Heart right ventricle (tissue), 16 donors: Measurements from ENCODE around the gene NDUFA6. TPM values are rescaled to one million over a fixed set of nuclear protein-coding genes. Genes with fewer than 3 reads are reported as not detected.
"Not testable (repeated sequence)": the region's sequence is repeated elsewhere in the genome, so short reads cannot be mapped to it uniquely, and the experiment has no call there.

ENCODE experiments used
- ATAC-seq, 8 donors: fragments of 200-7000 bp; cut with Tn5 transposase; one replicate each; pipeline ENCODE4 v1.9.1; 2020; ENCODE audit warnings: mild to moderate bottlenecking in 8 of 8, moderate library complexity in 8 of 8, moderate number of reproducible peaks in 1 of 8
- DNase-seq, 2 donors: peaks; one replicate each; pipeline ENCODE4 v3.0.0-alpha.2; 2020
- H3K27ac ChIP-seq, 10 donors: fragments of 200-600 bp; sonication (generic) in 2 of 10; one replicate each; pipeline versions ENCODE4 v1.5.0 to v1.8.0; 2020 to 2022; ENCODE audit warnings: mild to moderate bottlenecking in 3 of 10
- H3K27me3 ChIP-seq, 7 donors: fragments of 200-600 bp; one replicate each; pipeline ENCODE4 v1.8.0; 2021 to 2022; ENCODE audit warnings: mild to moderate bottlenecking in 2 of 7
- H3K36me3 ChIP-seq, 9 donors: fragments of 200-600 bp; sonication (generic) in 1 of 9; one replicate each; pipeline versions ENCODE4 v1.5.0 to v1.8.0; 2020 to 2022; ENCODE audit warnings: mild to moderate bottlenecking in 2 of 9
- H3K4me1 ChIP-seq, 9 donors: fragments of 200-600 bp; sonication (generic) in 1 of 9; one replicate each; pipeline versions ENCODE4 v1.5.0 to v1.8.0; 2020 to 2022; ENCODE audit warnings: mild to moderate bottlenecking in 4 of 9
- H3K4me3 ChIP-seq, 10 donors: fragments of 200-600 bp; sonication (generic) in 2 of 10; one replicate each; pipeline versions ENCODE4 v1.5.0 to v1.8.0; 2020 to 2022; ENCODE audit warnings: mild to moderate bottlenecking in 7 of 10, moderate library complexity in 2 of 10
- H3K9me3 ChIP-seq, 11 donors: fragments of 200-600 bp in 10 of 11; sonication (generic) in 2 of 11; one replicate each; pipeline versions ENCODE4 v1.5.0 to v1.8.0; 2013 to 2022; ENCODE audit warnings: mild to moderate bottlenecking in 2 of 11, control low read depth in 1 of 11, moderate library complexity in 1 of 11
- WGBS, 2 donors: extraction: QIAGEN DNeasy Blood & Tissue Kit; methylation state at CpG; one replicate each; pipeline ENCODE4 v1.1.7; 2013; ENCODE audit warnings: inconsistent platforms in 1 of 2; 5-methylcytosine and 5-hydroxymethylcytosine counted together
- intact Hi-C, 10 donors: fragments of 100-400 bp; cut with DNase I; formaldehyde crosslinking; loops; one replicate each; pipeline versions ENCODE4 v1.11.1 to v1.14.2; 2022
- long read RNA-seq, 3 donors: library from polyadenylated mRNA; unstranded; transcript quantifications; one replicate each; pipeline ENCODE4 v2.0.0, GENCODE V29; 2020 to 2021
- polyA plus RNA-seq, 2 donors: library from polyadenylated mRNA; stranded (reverse); fragments of 200-250 nt; gene quantifications; one replicate each; pipeline ENCODE4 v1.2.3, GENCODE V29; 2013
- total RNA-seq, 10 donors: library from RNA; stranded (reverse); fragmentation: NEBNext Ultra II Directional in 3 of 10; extraction: Animal tissue kit (Norgen Biotek cat#: 25700) in 3 of 10; gene quantifications; one replicate each; pipeline versions ENCODE4 v1.2.1 to v1.2.4, GENCODE V29; 2021 to 2023
- TF ChIP-seq, protein P1 (sequence below), 9 donors: fragments of 200-600 bp; sonication (generic) in 2 of 9; IDR thresholded peaks; one replicate each; pipeline versions ENCODE4 v1.5.0 to v1.8.0; 2021 to 2022; ENCODE audit warnings: antibody characterized with exemption in 9 of 9, mild to moderate bottlenecking in 5 of 9, moderate library complexity in 1 of 9
- donor health status: Arrhythmogenic right ventricular cardiomyopathy.
- donor health status: ischemic (EF 13 %, LVEDD 7.1; RV severe dilation, severe dysfunction).
- donor health status: healthy with polysubstance abuse.
- donor health status: DM: no; HTN: yes; CAD: no.
- donor health status: DM: no; HTN: no; CAD: no.
- donor health status: ischemic (EF 25% LVEDD 6.9; RV normal size, moderate dysfunction).
- donor health status: ischemic (EF 25% LVEDD 5.7; RV mildly dilated, moderate dysfunction).
- donor health status: healthy.
- donor health status: DM: yes; HTN: yes; CAD: no.
- donor health status: Ischemic cardiomyopathy.
- donor health status: ischemic (EF 35%, LVEDD 5.7; RV mildly dilated, moderate dysfunction).
- donor health status: nonischemic (EF 11% LVEDD 7.7; RV severe dilation, severe dysfunction).
- donor health status: DM: yes; HTN: yes; CAD: no.
- donor health status: PGD.
- donor health status: ischemic (EF 29% LVEDD 5.4; RV normal size, mild dysfunction).
- donor health status: nonischemic (EF 23%, LVEDD 6.1; RV moderate dilation, normal function).

The NDUFA6 gene
- total RNA-seq: 100 to 1,000 TPM; 179 to 344 (median 265) TPM
- 100 to 1,000 TPM; 369 to 479 TPM for polyA plus RNA-seq
- long read RNA-seq, donor 1, transcript NDUFA6-202 (3 exons, 1,256 nt): major isoform, 416 of 427 reads
- long read RNA-seq, donor 1, partial matches to known transcripts: 3 of 427 reads
- long read RNA-seq, donor 1, other reads (novel, unspliced or antisense): 5 of 427 reads
- long read RNA-seq, donor 2, transcript NDUFA6-202 (3 exons, 1,256 nt): major isoform, 491 of 507 reads
- long read RNA-seq, donor 2, transcript NDUFA6-201 (2 exons, 475 nt): minor isoform, 6 of 507 reads
- long read RNA-seq, donor 2, partial matches to known transcripts: 1 of 507 reads
- long read RNA-seq, donor 2, other reads (novel, unspliced or antisense): 9 of 507 reads
- long read RNA-seq, donor 3, transcript NDUFA6-202 (3 exons, 1,256 nt): major isoform, 173 of 179 reads
- long read RNA-seq, donor 3, partial matches to known transcripts: 0 of 179 reads
- long read RNA-seq, donor 3, other reads (novel, unspliced or antisense): 5 of 179 reads

DNA sequence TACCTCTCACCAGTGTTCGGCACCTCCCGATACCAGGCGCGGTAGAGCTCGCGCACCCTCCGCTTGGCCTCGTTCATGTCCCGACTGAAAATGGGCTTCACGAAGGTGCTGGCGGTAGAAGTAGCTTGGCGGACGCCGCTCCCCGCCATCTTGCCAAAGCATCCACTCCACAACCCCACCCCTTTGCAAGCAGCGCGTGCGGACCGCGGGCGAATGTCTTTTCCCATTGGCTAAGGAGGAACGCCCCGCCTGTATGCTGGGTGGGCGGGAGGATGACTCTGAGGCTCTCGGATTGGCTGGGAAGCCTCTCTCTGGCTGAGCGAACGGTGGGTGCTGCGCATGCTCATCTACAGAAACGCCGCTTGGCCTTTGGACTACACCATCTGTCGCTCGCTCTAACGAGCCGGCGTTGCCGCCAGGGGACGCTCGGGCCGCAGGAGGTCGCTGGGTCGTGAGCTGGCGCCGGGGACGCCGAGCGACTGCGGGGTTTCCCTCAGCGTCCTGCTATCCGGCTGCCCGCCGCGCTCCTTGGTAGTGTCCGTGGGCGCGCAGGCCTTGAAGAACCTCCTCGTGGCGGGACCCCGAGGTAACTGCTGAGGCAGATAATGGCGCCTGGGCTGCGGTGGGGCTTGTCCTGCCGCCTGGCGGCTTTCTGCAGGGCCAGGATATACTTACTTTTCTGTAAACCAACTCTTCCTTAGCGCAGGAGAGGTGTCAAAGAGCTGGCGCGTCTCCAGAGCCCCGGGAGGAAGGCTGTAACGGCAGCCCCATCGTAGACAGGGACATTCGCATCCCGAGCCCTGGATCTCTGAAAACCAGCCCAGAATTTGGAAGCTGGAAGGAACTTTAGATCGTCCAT is at the start of gene NDUFA6:
Gene NDUFA6 (minus strand): TSS at position 177 of the 859 bp plus-strand sequence. CDS start 28 bp downstream, at position 149.
- Histone ChIP-seq H3K9me3 (peaks cover 0 to 4% (median 0%) of the 10 kb centered on the region in 11 donors), H3K4me3 (peak within 1 kb of the TSS; percentile 68 to 100 (median 89)), H3K27me3 (no peaks in the 10 kb centered on the region), H3K27ac (peak within 1 kb of the TSS; percentile 95 to 100 (median 98)), H3K36me3 (peaks cover 0 to 24% (median 15%) of the 10 kb centered on the region in 9 donors), H3K4me1 (peaks cover 8 to 46% (median 40%) of the 10 kb centered on the region in 9 donors)
- intact Hi-C loops: loop anchor here in 9 of 10 donors (1.0 to 10.0 kb wide), 8 partner anchors 11 to 348 kb away; partner anchors contain the start of genes NFAM1 (in 2 of the 9) and SMDT1 (in 2 of the 9)
- DNase-seq: peak; percentile 98 to 99
- peak; percentile 97 to 99 (median 98) for ATAC-seq
- WGBS, 2 donors: 0% methylated on average over 71 of the region's 71 CpGs
- TF ChIP-seq, protein P1, sequence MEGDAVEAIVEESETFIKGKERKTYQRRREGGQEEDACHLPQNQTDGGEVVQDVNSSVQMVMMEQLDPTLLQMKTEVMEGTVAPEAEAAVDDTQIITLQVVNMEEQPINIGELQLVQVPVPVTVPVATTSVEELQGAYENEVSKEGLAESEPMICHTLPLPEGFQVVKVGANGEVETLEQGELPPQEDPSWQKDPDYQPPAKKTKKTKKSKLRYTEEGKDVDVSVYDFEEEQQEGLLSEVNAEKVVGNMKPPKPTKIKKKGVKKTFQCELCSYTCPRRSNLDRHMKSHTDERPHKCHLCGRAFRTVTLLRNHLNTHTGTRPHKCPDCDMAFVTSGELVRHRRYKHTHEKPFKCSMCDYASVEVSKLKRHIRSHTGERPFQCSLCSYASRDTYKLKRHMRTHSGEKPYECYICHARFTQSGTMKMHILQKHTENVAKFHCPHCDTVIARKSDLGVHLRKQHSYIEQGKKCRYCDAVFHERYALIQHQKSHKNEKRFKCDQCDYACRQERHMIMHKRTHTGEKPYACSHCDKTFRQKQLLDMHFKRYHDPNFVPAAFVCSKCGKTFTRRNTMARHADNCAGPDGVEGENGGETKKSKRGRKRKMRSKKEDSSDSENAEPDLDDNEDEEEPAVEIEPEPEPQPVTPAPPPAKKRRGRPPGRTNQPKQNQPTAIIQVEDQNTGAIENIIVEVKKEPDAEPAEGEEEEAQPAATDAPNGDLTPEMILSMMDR (IDR thresholded peaks at IDR 0.05): peak; percentile 81 to 99 (median 95)

GRCh38 chr22:42140153-42140552 is 49.6 kb upstream of the NDUFA6 start:
- H3K27me3 ChIP-seq, H3K4me3 ChIP-seq, H3K4me1 ChIP-seq, DNase-seq, H3K36me3 ChIP-seq, intact Hi-C loops, ATAC-seq, H3K27ac ChIP-seq, H3K9me3 ChIP-seq: not testable (repeated sequence)
- 91 to 95% methylated on average over 9 to 14 of the region's 17 CpGs for WGBS, 2 donors

DNA sequence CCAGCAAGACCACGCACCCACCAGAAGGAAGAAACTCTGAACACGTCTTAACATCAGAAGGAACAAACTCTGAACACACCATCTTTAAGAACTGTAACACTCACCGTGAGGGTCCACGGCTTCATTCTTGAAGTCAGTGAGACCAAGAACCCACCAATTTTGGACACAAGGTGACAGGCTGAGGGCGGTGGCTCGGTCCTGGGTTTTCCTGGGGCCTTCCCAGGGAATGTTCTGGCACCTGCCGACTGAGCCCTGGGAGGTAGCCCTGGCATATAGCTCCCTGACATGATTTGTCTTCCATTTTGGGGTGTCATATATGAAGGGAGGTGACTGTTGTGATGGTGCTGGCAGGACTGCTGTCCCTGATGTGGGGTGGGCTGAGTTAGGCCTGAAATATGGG is 48.9 kb upstream of the NDUFA6 start:
- intact Hi-C loops, H3K27ac ChIP-seq, H3K27me3 ChIP-seq, DNase-seq, H3K4me1 ChIP-seq, ATAC-seq, H3K36me3 ChIP-seq, H3K4me3 ChIP-seq, H3K9me3 ChIP-seq: not testable (repeated sequence)
- 92 to 98% methylated on average over 7 of the region's 7 CpGs for WGBS, 2 donors

GRCh38 chr22:42138972-42139371 is 48.4 kb upstream of the NDUFA6 start:
- H3K27ac ChIP-seq: no peak overlapping the region
- TF ChIP-seq, protein P1 (IDR thresholded peaks at IDR 0.05): no peak
- ATAC-seq (no peak), DNase-seq (no peak)
- no peaks in the 10 kb centered on the region for H3K9me3 ChIP-seq
- peaks cover 0 to 8% (median 0%) of the 10 kb centered on the region in 7 donors for H3K27me3 ChIP-seq
- intact Hi-C loops: no loop called here
- no peaks in the 10 kb centered on the region for H3K4me1 ChIP-seq
- no peak overlapping the region for H3K4me3 ChIP-seq
- 96 to 98% methylated on average over 2 of the region's 2 CpGs for WGBS, 2 donors
- H3K36me3 ChIP-seq: peaks cover 0 to 7% (median 0%) of the 10 kb centered on the region in 9 donors
